Mesothelial cell of epicardium (in vitro differentiated cells): Measurements from ENCODE around the gene PTPRG. TPM values are rescaled to one million over a fixed set of nuclear protein-coding genes. Genes with fewer than 3 reads are reported as not detected.

Source experiments
- DNase-seq, 2 experiments: peaks; one replicate each; pipeline ENCODE4 v3.0.0; 2021; ENCODE audit warnings: low spot score in 2 of 2; ENCODE audit not compliant: unreplicated experiment in 2 of 2
- H3K27ac Mint-ChIP-seq: 2 replicates; pipeline ENCODE4 v1.8.0; 2021; ENCODE audit warnings: mixed read lengths
- H3K27me3 Mint-ChIP-seq: 2 replicates; pipeline ENCODE4 v1.8.0; 2021; ENCODE audit warnings: low read depth, mixed read lengths
- H3K36me3 Mint-ChIP-seq: 2 replicates; pipeline ENCODE4 v1.8.0; 2021; ENCODE audit warnings: mixed read lengths
- H3K4me1 Mint-ChIP-seq: 2 replicates; pipeline ENCODE4 v1.8.0; 2021; ENCODE audit warnings: mixed read lengths
- H3K4me3 Mint-ChIP-seq: 2 replicates; pipeline ENCODE4 v1.8.0; 2021; ENCODE audit warnings: mild to moderate bottlenecking, moderate library complexity, mixed read lengths
- H3K9me3 Mint-ChIP-seq: 2 replicates; pipeline ENCODE4 v1.8.0; 2021; ENCODE audit warnings: mixed read lengths
- total RNA-seq: library from RNA; stranded (reverse); gene quantifications from 3 replicates; pipeline ENCODE4 v1.2.1, GENCODE V29; 2021
- TF ChIP-seq, protein P1 (sequence below): fragments of 200-600 bp; sonication (generic); IDR thresholded peaks from one replicate; pipeline ENCODE4 v1.5.0; 2021; ENCODE audit warnings: antibody characterized with exemption; ENCODE audit not compliant: unreplicated experiment

PTPRG gene
- total RNA-seq, 1 donor from 2014 or later: 40.4 TPM

DNA sequence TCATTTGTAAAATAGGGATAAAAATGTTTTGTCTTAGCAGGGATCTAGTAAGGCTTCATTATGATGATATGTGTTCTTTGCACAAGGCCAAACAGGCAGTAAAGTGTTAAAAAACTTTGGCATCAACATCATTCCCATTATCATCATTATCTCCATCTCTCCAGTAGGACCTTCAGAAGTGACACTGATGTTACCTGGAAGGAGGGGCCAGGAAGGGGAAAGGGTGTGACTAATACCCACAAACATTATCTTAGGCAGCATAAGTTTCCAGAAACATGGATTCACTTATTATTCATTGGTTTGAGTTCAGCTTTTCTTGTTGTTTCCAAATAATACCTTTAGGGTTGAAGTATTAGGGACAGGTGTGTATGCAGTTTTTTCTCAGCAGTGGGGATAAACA, 399.6 kb downstream of the PTPRG start:
- no peak for DNase-seq
- Mint-ChIP-seq H3K27me3 (peaks cover 13% of the 10 kb centered on the region), H3K4me3 (no peak overlapping the region), H3K4me1 (peaks cover 3% of the 10 kb centered on the region), H3K9me3 (no peaks in the 10 kb centered on the region), H3K27ac (no peak overlapping the region), H3K36me3 (no peaks in the 10 kb centered on the region)
- TF ChIP-seq, protein P1, sequence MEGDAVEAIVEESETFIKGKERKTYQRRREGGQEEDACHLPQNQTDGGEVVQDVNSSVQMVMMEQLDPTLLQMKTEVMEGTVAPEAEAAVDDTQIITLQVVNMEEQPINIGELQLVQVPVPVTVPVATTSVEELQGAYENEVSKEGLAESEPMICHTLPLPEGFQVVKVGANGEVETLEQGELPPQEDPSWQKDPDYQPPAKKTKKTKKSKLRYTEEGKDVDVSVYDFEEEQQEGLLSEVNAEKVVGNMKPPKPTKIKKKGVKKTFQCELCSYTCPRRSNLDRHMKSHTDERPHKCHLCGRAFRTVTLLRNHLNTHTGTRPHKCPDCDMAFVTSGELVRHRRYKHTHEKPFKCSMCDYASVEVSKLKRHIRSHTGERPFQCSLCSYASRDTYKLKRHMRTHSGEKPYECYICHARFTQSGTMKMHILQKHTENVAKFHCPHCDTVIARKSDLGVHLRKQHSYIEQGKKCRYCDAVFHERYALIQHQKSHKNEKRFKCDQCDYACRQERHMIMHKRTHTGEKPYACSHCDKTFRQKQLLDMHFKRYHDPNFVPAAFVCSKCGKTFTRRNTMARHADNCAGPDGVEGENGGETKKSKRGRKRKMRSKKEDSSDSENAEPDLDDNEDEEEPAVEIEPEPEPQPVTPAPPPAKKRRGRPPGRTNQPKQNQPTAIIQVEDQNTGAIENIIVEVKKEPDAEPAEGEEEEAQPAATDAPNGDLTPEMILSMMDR: no peak

GRCh38 chr3:61961900-61962299, 400.5 kb downstream of the PTPRG start:
- H3K4me3 Mint-ChIP-seq: no peak overlapping the region
- no peaks in the 10 kb centered on the region for H3K4me1 Mint-ChIP-seq
- DNase-seq: no peak
- TF ChIP-seq, protein P1: no peak
- H3K9me3 Mint-ChIP-seq: no peaks in the 10 kb centered on the region
- no peak overlapping the region for H3K27ac Mint-ChIP-seq
- H3K36me3 Mint-ChIP-seq: no peaks in the 10 kb centered on the region
- peaks cover 13% of the 10 kb centered on the region for H3K27me3 Mint-ChIP-seq

- H3K4me3 Mint-ChIP-seq: no peak overlapping the region
- peaks cover 7% of the 10 kb centered on the region for H3K27me3 Mint-ChIP-seq
- no peak overlapping the region for H3K27ac Mint-ChIP-seq
- no peaks in the 10 kb centered on the region for H3K36me3 Mint-ChIP-seq
- H3K4me1 Mint-ChIP-seq: peaks cover 2% of the 10 kb centered on the region
- TF ChIP-seq, protein P1: no peak
- DNase-seq: no peak
- no peaks in the 10 kb centered on the region for H3K9me3 Mint-ChIP-seq
Observed at GRCh38 chr3:61964566-61964965, 403.2 kb downstream of the PTPRG start.

GRCh38 chr3:61965770-61966131, 404.4 kb downstream of the PTPRG start:
- H3K4me1 Mint-ChIP-seq: peaks cover 2% of the 10 kb centered on the region
- TF ChIP-seq, protein P1: no peak
- H3K27ac Mint-ChIP-seq: no peak overlapping the region
- no peaks in the 10 kb centered on the region for H3K9me3 Mint-ChIP-seq
- H3K36me3 Mint-ChIP-seq: no peaks in the 10 kb centered on the region
- DNase-seq: no peak
- H3K4me3 Mint-ChIP-seq: no peak overlapping the region
- H3K27me3 Mint-ChIP-seq: no peaks in the 10 kb centered on the region

DNA sequence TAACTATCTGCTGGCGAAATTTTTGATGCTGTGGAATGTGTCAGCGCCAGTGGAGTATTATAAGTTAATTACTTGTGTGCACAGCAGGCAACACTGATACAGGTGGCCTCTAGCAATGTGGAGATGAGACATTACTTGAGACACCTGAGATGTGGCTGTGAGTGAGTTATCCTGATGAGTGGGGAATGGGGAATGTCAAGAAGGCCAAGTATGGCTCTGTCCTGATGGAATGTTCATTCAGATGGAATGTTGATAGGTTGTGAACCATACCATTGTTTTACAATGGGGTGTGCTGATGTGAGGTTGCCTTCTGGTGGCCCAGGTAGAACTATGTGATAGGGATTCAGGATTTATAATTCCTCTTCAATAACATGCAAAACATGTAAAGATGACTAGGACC, 404.8 kb downstream of the PTPRG start:
- H3K9me3 Mint-ChIP-seq: no peaks in the 10 kb centered on the region
- TF ChIP-seq, protein P1: no peak
- H3K36me3 Mint-ChIP-seq: no peaks in the 10 kb centered on the region
- DNase-seq: no peak
- no peaks in the 10 kb centered on the region for H3K27me3 Mint-ChIP-seq
- peaks cover 2% of the 10 kb centered on the region for H3K4me1 Mint-ChIP-seq
- H3K4me3 Mint-ChIP-seq: no peak overlapping the region
- no peak overlapping the region for H3K27ac Mint-ChIP-seq

DNA sequence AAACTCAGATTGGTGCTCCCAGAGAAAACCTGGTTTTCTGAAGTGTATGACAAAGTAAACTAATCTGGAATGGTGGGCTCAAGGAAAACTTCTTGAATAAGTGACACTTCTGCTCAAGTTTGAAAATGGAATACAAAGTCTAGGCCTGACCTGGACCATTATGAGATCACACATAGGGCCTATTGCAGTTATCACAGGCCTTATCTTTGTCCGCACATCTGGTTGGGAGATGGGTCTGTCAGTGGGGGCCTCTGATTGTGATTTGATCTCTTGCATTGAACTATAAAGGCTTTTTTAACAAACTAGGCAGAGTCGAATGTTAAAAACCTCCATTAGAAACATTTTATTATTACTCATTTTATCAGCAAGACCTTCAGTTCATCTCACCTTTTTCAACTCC, 405.6 kb downstream of the PTPRG start:
- TF ChIP-seq, protein P1: no peak
- Mint-ChIP-seq H3K27ac (no peak overlapping the region), H3K27me3 (no peaks in the 10 kb centered on the region), H3K36me3 (no peaks in the 10 kb centered on the region), H3K9me3 (no peaks in the 10 kb centered on the region), H3K4me1 (peaks cover 2% of the 10 kb centered on the region), H3K4me3 (no peak overlapping the region)
- DNase-seq: no peak
